Neural cell (in vitro differentiated cells): ENCODE data around the gene KRT12. TPM values are rescaled to one million over a fixed set of nuclear protein-coding genes. Genes with fewer than 3 reads are reported as not detected.

Experiments
- H2AFZ ChIP-seq: fragments of 200-600, 300-800 bp; sonication (generic), shearing (Covaris generic); 2 replicates; pipeline ENCODE4 v1.6.0; 2014; ENCODE audit warnings: low read depth, mild to moderate bottlenecking, antibody characterized with exemption, low read length, moderate library complexity
- H3F3A ChIP-seq: fragments of 200-600 bp; shearing (Covaris generic); 2 replicates; pipeline ENCODE4 v1.6.1; 2016; ENCODE audit warnings: mild to moderate bottlenecking, moderate library complexity, mixed read lengths, antibody characterized with exemption, low read length; ENCODE audit not compliant: insufficient read depth, poor library complexity, severe bottlenecking
- H3K27ac ChIP-seq: fragments of 200-600, 300-800 bp; sonication (generic), shearing (Covaris generic); 2 replicates; pipeline ENCODE4 v1.5.1; 2014; ENCODE audit warnings: mild to moderate bottlenecking, low read length, moderate library complexity
- H3K27me3 ChIP-seq: fragments of 300-800, 200-600 bp; sonication (generic), shearing (Covaris generic); 2 replicates; pipeline ENCODE4 v1.6.0; 2014; ENCODE audit warnings: mild to moderate bottlenecking, low read depth, low read length, moderate library complexity; ENCODE audit not compliant: insufficient read depth
- H3K36me3 ChIP-seq: fragments of 300-800, 200-600 bp; sonication (generic), shearing (Covaris generic); 2 replicates; pipeline ENCODE4 v1.5.1; 2014; ENCODE audit warnings: mild to moderate bottlenecking, antibody characterized with exemption, low read length, moderate library complexity; ENCODE audit not compliant: insufficient read depth
- H3K4me2 ChIP-seq: fragments of 300-800, 200-600 bp; sonication (generic), shearing (Covaris generic); 2 replicates; pipeline ENCODE4 v1.6.0; 2014; ENCODE audit warnings: mild to moderate bottlenecking, low read length
- H3K4me3 ChIP-seq: fragments of 300-800, 200-600 bp; sonication (generic), shearing (Covaris generic); 2 replicates; pipeline ENCODE4 v1.5.1; 2014; ENCODE audit warnings: mild to moderate bottlenecking, low read length, moderate library complexity
- H3K79me2 ChIP-seq: fragments of 200-600 bp; shearing (Covaris generic); replicated peaks from 2 replicates; pipeline ENCODE4 v1.6.0; 2014; ENCODE audit warnings: mild to moderate bottlenecking, low read length, moderate library complexity; ENCODE audit not compliant: insufficient read depth
- H3K9ac ChIP-seq: fragments of 300-800, 200-600 bp; sonication (generic), shearing (Covaris generic); 2 replicates; pipeline ENCODE4 v1.6.1; 2016; ENCODE audit warnings: mild to moderate bottlenecking, low read length, mixed read lengths
- H3K9me2 ChIP-seq: fragments of 200-600 bp; shearing (Covaris generic); 2 replicates; pipeline ENCODE4 v1.6.1; 2016; ENCODE audit warnings: mild to moderate bottlenecking, low read length, mixed read lengths; ENCODE audit not compliant: insufficient read depth
- H3K9me3 ChIP-seq: fragments of 200-600, 300-800 bp; sonication (generic), shearing (Covaris generic); 2 replicates; pipeline ENCODE4 v1.6.1; 2016; ENCODE audit warnings: mild to moderate bottlenecking, mixed run types, low read length, moderate library complexity, mixed read lengths
- H4K20me1 ChIP-seq: fragments of 200-600 bp; shearing (Covaris generic); 2 replicates; pipeline ENCODE4 v1.6.1; 2016; ENCODE audit warnings: mild to moderate bottlenecking, mixed run types; ENCODE audit not compliant: insufficient read depth
- CTCF ChIP-seq: fragments of 450-650 bp; IDR thresholded peaks from 2 replicates; pipeline ENCODE4 v1.5.1; 2014; ENCODE audit warnings: antibody characterized with exemption, mild to moderate bottlenecking, moderate library complexity; ENCODE audit not compliant: poor library complexity, severe bottlenecking
- EP300 ChIP-seq: fragments of 450-650 bp; conservative IDR thresholded peaks from 2 replicates; pipeline ENCODE4 v1.6.1; 2014; ENCODE audit warnings: antibody characterized with exemption, mild to moderate bottlenecking, moderate library complexity; ENCODE audit not compliant: poor library complexity, severe bottlenecking
- EZH2 ChIP-seq: fragments of 200-600, 300-800 bp; shearing (Covaris generic), sonication (generic); IDR thresholded peaks from 2 replicates; pipeline ENCODE4 v1.6.1; 2014; ENCODE audit warnings: antibody characterized with exemption, low read length, borderline replicate concordance, mild to moderate bottlenecking; ENCODE audit not compliant: insufficient read depth, poor library complexity, severe bottlenecking
- MXI1 ChIP-seq: fragments of 450-650 bp; conservative IDR thresholded peaks from 2 replicates; pipeline ENCODE4 v1.6.1; 2014; ENCODE audit warnings: antibody characterized with exemption, mild to moderate bottlenecking; ENCODE audit not compliant: poor library complexity, severe bottlenecking
- POLR2AphosphoS5 ChIP-seq: IDR thresholded peaks from 2 replicates; pipeline ENCODE4 v1.6.1; 2012
- RAD21 ChIP-seq: fragments of 450-650 bp; conservative IDR thresholded peaks from 2 replicates; pipeline ENCODE4 v1.6.1; 2014; ENCODE audit warnings: antibody characterized with exemption, mild to moderate bottlenecking, moderate library complexity
- REST ChIP-seq: IDR thresholded peaks from 2 replicates; pipeline ENCODE4 v1.6.1; 2012; ENCODE audit warnings: borderline replicate concordance
- SMC3 ChIP-seq: fragments of 450-650 bp; conservative IDR thresholded peaks from 2 replicates; pipeline ENCODE4 v1.6.1; 2014; ENCODE audit warnings: antibody characterized with exemption, mild to moderate bottlenecking, moderate library complexity; ENCODE audit not compliant: poor library complexity
- TAF1 ChIP-seq: IDR thresholded peaks from 2 replicates; pipeline ENCODE4 v1.6.1; 2012; ENCODE audit warnings: low read depth
- polyA minus RNA-seq: library from RNA; depleted of rRNA, polyadenylated mRNA; stranded (reverse); fragments of >200 nt; gene quantifications from 2 replicates; pipeline ENCODE4 v1.2.3, GENCODE V29; 2014
- polyA plus RNA-seq: library from polyadenylated mRNA; depleted of rRNA; stranded (reverse); fragments of >200 nt; gene quantifications from 2 replicates; pipeline ENCODE4 v1.2.3, GENCODE V29; 2014

Gene KRT12
- not detected in 2 replicates for polyA plus RNA-seq
- not detected in 2 replicates for polyA minus RNA-seq

- H3K79me2 ChIP-seq = no peaks in the 10 kb centered on the region
- H4K20me1 ChIP-seq = no peaks in the 10 kb centered on the region
- TF ChIP-seq EP300 (no peak), MXI1 (no peak), SMC3 (no peak), RAD21 (no peak)
- no peaks in the 10 kb centered on the region for H3K9me3 ChIP-seq
- no peaks in the 10 kb centered on the region for H3K36me3 ChIP-seq
- H3K4me3 ChIP-seq = no peak within 1 kb of the TSS
- no peak within 1 kb of the TSS for H2AFZ ChIP-seq
- H3K27me3 ChIP-seq = no peaks in the 10 kb centered on the region
- no peak within 1 kb of the TSS for H3K27ac ChIP-seq
- H3F3A ChIP-seq = no peaks in the 10 kb centered on the region
- H3K9me2 ChIP-seq = no peaks in the 10 kb centered on the region
- H3K4me2 ChIP-seq = no peak within 1 kb of the TSS
- H3K9ac ChIP-seq = no peak within 1 kb of the TSS
These were observed at the start of gene KRT12 for GRCh38 chr17:40866838-40867237. Gene KRT12, minus strand, starts transcription at chr17:40867223. Its CDS starts 37 bp downstream, at chr17:40867186.

GRCh38 chr17:40916366-40916765 is 49.3 kb upstream of the KRT12 start:
- H3K27me3 ChIP-seq = no peaks in the 10 kb centered on the region
- no peaks in the 10 kb centered on the region for H3F3A ChIP-seq
- H3K4me2 ChIP-seq = no peak overlapping the region
- H3K27ac ChIP-seq = no peak overlapping the region
- H3K9me2 ChIP-seq = no peaks in the 10 kb centered on the region
- no peaks in the 10 kb centered on the region for H3K36me3 ChIP-seq
- H3K4me3 ChIP-seq = no peak overlapping the region
- TF ChIP-seq SMC3 = no peak
- no peak for TF ChIP-seq TAF1
- TF ChIP-seq MXI1 = no peak
- no peak for TF ChIP-seq EP300
- no peak for TF ChIP-seq RAD21
- H2AFZ ChIP-seq = no peak overlapping the region
- H4K20me1 ChIP-seq = no peaks in the 10 kb centered on the region
- no peak overlapping the region for H3K9ac ChIP-seq
- H3K79me2 ChIP-seq = no peaks in the 10 kb centered on the region
- H3K9me3 ChIP-seq = no peaks in the 10 kb centered on the region

GRCh38 chr17:40915721-40916256 is 48.8 kb upstream of the KRT12 start:
- Histone ChIP-seq H2AFZ (no peak overlapping the region), H3K27me3 (no peaks in the 10 kb centered on the region), H3K9me2 (no peaks in the 10 kb centered on the region), H4K20me1 (no peaks in the 10 kb centered on the region), H3K36me3 (no peaks in the 10 kb centered on the region), H3K27ac (no peak overlapping the region), H3F3A (no peaks in the 10 kb centered on the region), H3K9me3 (no peaks in the 10 kb centered on the region), H3K79me2 (no peaks in the 10 kb centered on the region), H3K9ac (no peak overlapping the region), H3K4me3 (no peak overlapping the region), H3K4me2 (no peak overlapping the region)
- TF ChIP-seq TAF1 (no peak), CTCF (no peak), RAD21 (no peak), SMC3 (no peak), EZH2 (no peak), MXI1 (no peak), REST (no peak), POLR2AphosphoS5 (no peak), EP300 (no peak)
